ENCODE measurements around the gene SYT11. TPM values are rescaled to one million over a fixed set of nuclear protein-coding genes. Genes with fewer than 3 reads are reported as not detected.

SYT11 gene
- total and polyA plus RNA-seq, 9 of the 15 experiments (the other 6 are each of a cell fraction or from before 2014, with no cell fraction given): 0.05 to 0.18 (median 0.11) TPM

DNA sequence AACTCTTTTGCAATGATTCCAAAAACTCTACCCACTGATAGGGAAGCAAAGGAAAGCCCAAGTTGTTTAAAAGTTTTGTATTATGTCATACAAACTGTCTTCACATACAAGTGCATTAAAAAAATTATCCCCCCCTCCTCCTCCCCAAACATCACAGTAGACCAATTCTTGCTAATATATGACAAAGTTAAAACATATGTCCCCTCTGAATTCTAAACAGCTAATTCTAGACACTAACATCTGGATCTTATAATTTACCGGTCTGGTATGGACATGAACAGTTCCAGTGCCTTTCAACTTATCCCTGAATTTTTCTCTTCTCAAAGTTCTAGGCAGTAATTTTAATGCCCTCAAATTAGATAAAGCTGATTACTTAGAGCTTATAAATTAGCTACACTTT lies 38.4 kb downstream of the SYT11 start (continued):
- TF ChIP-seq, protein P1, sequence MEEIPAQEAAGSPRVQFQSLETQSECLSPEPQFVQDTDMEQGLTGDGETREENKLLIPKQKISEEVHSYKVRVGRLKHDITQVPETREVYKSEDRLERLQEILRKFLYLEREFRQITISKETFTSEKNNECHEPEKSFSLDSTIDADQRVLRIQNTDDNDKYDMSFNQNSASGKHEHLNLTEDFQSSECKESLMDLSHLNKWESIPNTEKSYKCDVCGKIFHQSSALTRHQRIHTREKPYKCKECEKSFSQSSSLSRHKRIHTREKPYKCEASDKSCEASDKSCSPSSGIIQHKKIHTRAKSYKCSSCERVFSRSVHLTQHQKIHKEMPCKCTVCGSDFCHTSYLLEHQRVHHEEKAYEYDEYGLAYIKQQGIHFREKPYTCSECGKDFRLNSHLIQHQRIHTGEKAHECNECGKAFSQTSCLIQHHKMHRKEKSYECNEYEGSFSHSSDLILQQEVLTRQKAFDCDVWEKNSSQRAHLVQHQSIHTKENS (CRISPR knock-in tag; IDR thresholded peaks at IDR 0.05): no peak
- no peak for TF ChIP-seq ZNF79 (CRISPR knock-in tag; IDR thresholded peaks at IDR 0.05; ENCODE audit: low read depth)
- TF ChIP-seq, protein P2, sequence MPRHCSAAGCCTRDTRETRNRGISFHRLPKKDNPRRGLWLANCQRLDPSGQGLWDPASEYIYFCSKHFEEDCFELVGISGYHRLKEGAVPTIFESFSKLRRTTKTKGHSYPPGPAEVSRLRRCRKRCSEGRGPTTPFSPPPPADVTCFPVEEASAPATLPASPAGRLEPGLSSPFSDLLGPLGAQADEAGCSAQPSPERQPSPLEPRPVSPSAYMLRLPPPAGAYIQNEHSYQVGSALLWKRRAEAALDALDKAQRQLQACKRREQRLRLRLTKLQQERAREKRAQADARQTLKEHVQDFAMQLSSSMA (CRISPR knock-in tag; IDR thresholded peaks at IDR 0.05): no peak
- no peak for TF ChIP-seq SOX6 (IDR thresholded peaks at IDR 0.05)
- no peak for TF ChIP-seq SETDB1 (IDR thresholded peaks at IDR 0.05; ENCODE audit: low read length)
- no peak for TF ChIP-seq MEF2A (IDR thresholded peaks at IDR 0.05; ENCODE audit: control insufficient read depth, low read depth, low read length)
- no peak for TF ChIP-seq SRSF1 (IDR thresholded peaks at IDR 0.05; ENCODE audit: low read depth, low read length)

DNA sequence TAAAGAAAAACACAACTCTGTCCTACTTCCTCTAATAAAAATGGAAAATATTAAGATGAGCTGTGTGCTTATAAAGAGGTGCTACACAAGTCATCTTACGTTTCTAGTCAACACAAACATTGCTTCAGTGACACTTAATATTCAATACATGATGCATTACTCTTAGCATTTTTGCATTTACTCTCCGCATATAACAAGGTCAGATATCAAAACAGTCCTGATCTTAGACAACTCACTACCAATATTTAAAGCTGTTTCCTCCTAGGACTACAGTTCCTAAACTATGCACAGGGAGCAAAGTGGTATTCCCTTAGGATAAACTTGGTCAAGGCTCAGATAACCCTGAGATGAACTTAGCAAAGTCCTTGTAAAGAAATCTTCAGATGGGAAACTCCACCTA lies 39.5 kb downstream of the SYT11 start:
- H3K4me3 ChIP-seq: no peak overlapping the region
- 97% methylated on average over 2 of the region's 2 CpGs for WGBS (ENCODE audit: insufficient coverage, low coverage, missing lambda C conversion rate)
- H2AFZ ChIP-seq (ENCODE audit: low read depth, low read length): no peak overlapping the region
- peaks cover 62% of the 10 kb centered on the region for H3K36me3 ChIP-seq (ENCODE audit: control insufficient read depth, insufficient read depth, low read length)
- no peaks in the 10 kb centered on the region for H3K9me1 ChIP-seq (ENCODE audit: control insufficient read depth, insufficient read depth, low read length)
- no peak overlapping the region for H3K27ac ChIP-seq (ENCODE audit: extremely low read depth, low read depth, low read length)
- no peak overlapping the region for H3K4me2 ChIP-seq (ENCODE audit: insufficient read depth, low read length)
- intact Hi-C loops (cut with micrococcal nuclease): no loop called here
- no peaks in the 10 kb centered on the region for H3K9me3 ChIP-seq (replicated peaks; ENCODE audit: control insufficient read depth, insufficient read depth, low read depth, low read length)
- ChIA-PET POLR2A (interaction anchor here (1.2 to 2.0 kb wide), 3 partner anchors 11 to 56 kb away, joined by 3 to 5 read pairs (median 5); no protein-coding TSS in a partner anchor), CTCF (ENCODE audit: low intra/inter-chr PET ratio) (no interaction called here)
- BruUV-seq (replicated peaks): no TSS peak
- peaks cover 3 to 14% of the 10 kb centered on the region in 2 experiments; a peak in 3 of 5 replicates for H3K4me1 ChIP-seq (replicated peaks in 1 of 2; ENCODE audit: control insufficient read depth in 2 of 2, insufficient read depth in 2 of 2, low read length in 2 of 2)
- no peak for ATAC-seq
- H3K79me2 ChIP-seq (ENCODE audit: control insufficient read depth, insufficient read depth, low read length): no peaks in the 10 kb centered on the region
- in situ Hi-C loops (cut with MboI): no loop called here
- H3K9ac ChIP-seq (ENCODE audit: insufficient read depth in 1 of 2, low read depth in 2 of 2, low read length in 2 of 2): no peak overlapping the region
- FAIRE-seq: no peak
- no peak for DNase-seq (ENCODE audit: extremely low read depth in 1 of 4, low spot score in 3 of 4)
- H4K20me1 ChIP-seq (replicated peaks; ENCODE audit: control insufficient read depth, insufficient read depth, low read length): no peaks in the 10 kb centered on the region
- no peaks in the 10 kb centered on the region for H3K27me3 ChIP-seq (ENCODE audit: control insufficient read depth in 2 of 2, insufficient read depth in 2 of 2, low read length in 2 of 2)
- TF ChIP-seq, protein P3, sequence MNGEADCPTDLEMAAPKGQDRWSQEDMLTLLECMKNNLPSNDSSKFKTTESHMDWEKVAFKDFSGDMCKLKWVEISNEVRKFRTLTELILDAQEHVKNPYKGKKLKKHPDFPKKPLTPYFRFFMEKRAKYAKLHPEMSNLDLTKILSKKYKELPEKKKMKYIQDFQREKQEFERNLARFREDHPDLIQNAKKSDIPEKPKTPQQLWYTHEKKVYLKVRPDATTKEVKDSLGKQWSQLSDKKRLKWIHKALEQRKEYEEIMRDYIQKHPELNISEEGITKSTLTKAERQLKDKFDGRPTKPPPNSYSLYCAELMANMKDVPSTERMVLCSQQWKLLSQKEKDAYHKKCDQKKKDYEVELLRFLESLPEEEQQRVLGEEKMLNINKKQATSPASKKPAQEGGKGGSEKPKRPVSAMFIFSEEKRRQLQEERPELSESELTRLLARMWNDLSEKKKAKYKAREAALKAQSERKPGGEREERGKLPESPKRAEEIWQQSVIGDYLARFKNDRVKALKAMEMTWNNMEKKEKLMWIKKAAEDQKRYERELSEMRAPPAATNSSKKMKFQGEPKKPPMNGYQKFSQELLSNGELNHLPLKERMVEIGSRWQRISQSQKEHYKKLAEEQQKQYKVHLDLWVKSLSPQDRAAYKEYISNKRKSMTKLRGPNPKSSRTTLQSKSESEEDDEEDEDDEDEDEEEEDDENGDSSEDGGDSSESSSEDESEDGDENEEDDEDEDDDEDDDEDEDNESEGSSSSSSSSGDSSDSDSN (IDR thresholded peaks at IDR 0.05; ENCODE audit: borderline replicate concordance in 1 of 2, low read depth in 2 of 2, low read length in 2 of 2): no peak
- no peak for TF ChIP-seq BHLHE40 (IDR thresholded peaks at IDR 0.05; ENCODE audit: low read length)
- no peak for TF ChIP-seq ZC3H8 (IDR thresholded peaks at IDR 0.05)
- TF ChIP-seq, protein P4, sequence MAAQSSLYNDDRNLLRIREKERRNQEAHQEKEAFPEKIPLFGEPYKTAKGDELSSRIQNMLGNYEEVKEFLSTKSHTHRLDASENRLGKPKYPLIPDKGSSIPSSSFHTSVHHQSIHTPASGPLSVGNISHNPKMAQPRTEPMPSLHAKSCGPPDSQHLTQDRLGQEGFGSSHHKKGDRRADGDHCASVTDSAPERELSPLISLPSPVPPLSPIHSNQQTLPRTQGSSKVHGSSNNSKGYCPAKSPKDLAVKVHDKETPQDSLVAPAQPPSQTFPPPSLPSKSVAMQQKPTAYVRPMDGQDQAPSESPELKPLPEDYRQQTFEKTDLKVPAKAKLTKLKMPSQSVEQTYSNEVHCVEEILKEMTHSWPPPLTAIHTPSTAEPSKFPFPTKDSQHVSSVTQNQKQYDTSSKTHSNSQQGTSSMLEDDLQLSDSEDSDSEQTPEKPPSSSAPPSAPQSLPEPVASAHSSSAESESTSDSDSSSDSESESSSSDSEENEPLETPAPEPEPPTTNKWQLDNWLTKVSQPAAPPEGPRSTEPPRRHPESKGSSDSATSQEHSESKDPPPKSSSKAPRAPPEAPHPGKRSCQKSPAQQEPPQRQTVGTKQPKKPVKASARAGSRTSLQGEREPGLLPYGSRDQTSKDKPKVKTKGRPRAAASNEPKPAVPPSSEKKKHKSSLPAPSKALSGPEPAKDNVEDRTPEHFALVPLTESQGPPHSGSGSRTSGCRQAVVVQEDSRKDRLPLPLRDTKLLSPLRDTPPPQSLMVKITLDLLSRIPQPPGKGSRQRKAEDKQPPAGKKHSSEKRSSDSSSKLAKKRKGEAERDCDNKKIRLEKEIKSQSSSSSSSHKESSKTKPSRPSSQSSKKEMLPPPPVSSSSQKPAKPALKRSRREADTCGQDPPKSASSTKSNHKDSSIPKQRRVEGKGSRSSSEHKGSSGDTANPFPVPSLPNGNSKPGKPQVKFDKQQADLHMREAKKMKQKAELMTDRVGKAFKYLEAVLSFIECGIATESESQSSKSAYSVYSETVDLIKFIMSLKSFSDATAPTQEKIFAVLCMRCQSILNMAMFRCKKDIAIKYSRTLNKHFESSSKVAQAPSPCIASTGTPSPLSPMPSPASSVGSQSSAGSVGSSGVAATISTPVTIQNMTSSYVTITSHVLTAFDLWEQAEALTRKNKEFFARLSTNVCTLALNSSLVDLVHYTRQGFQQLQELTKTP (IDR thresholded peaks at IDR 0.05; ENCODE audit: low read depth in 1 of 2, partially characterized antibody in 2 of 2): no peak
- no peak for TF ChIP-seq CTBP1 (IDR thresholded peaks at IDR 0.05; ENCODE audit: borderline replicate concordance)
- no peak for TF ChIP-seq ZNF217 (CRISPR knock-in tag; IDR thresholded peaks at IDR 0.05)
- no peak for TF ChIP-seq ZNF445 (CRISPR knock-in tag; IDR thresholded peaks at IDR 0.05; ENCODE audit: low read depth)
